HG03378 (cell line): Measurements from ENCODE around the gene EBF4.

Experiments
- ATAC-seq: cut with Tn5 transposase; IDR thresholded peaks from one replicate; pipeline ENCODE4 v1.9.1; 2021; ENCODE audit warnings: mild to moderate bottlenecking, moderate library complexity; ENCODE audit not compliant: unreplicated experiment

Gene EBF4

DNA sequence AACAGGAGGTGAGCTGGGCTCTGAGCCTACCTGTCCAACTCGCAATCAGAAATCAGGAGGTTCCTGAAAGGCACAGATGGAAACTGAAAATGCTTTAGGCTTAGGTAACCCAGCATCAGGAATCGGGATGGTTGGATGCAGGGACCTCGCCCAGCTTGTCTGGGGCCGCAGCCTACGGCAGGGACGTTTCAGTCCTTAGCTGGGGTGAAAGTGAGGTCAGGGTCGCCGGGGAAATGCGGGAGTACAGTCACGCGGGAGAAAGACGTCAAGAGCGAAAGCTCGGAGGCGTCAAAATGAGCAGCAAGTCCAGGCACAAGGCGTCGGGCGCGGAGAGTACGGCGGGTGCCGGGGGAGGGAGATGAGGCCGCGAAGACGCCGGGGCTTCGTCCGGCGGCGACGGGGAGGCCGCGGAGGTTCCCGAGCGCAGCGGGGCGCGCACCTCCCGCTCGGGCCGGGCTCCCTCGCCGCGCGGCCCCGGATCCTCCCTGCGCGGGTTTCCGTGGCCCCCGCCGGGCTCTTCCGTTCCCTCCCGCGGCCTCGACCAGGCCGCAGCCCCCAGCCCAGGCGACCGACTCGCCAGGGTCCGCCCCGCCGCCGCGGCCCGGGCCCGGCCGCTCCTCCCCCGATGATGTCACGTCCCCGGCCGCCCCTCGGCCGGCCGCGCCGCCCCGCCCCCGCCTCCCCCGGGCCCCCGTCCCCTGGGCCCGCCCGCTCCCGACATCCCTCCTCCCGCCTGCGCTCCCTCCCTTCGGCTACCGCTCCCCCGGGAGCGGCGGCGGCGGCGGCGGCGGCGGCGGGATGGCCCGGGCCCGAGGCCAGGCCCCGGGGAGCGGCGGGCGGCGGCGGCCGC lies at the start of gene EBF4:
Gene EBF4 (plus strand): TSS at position 745 of the 850 bp plus-strand sequence. CDS start 866 bp downstream, outside the sequence.
- ATAC-seq = no peak

- ATAC-seq = no peak
Observed at GRCh38 chr20:2643708-2644107, 48.9 kb upstream of the EBF4 start.

- peak; percentile 55 for ATAC-seq
Observed at GRCh38 chr20:2651772-2652723, 40.5 kb upstream of the EBF4 start, which contains the start of gene NOP56. NOP56 (plus strand) TSS chr20:2652632; CDS start chr20:2652661, 29 bp downstream.

GRCh38 chr20:2652724-2653555 lies 39.6 kb upstream of the EBF4 start:
- peak; percentile 32 for ATAC-seq

DNA sequence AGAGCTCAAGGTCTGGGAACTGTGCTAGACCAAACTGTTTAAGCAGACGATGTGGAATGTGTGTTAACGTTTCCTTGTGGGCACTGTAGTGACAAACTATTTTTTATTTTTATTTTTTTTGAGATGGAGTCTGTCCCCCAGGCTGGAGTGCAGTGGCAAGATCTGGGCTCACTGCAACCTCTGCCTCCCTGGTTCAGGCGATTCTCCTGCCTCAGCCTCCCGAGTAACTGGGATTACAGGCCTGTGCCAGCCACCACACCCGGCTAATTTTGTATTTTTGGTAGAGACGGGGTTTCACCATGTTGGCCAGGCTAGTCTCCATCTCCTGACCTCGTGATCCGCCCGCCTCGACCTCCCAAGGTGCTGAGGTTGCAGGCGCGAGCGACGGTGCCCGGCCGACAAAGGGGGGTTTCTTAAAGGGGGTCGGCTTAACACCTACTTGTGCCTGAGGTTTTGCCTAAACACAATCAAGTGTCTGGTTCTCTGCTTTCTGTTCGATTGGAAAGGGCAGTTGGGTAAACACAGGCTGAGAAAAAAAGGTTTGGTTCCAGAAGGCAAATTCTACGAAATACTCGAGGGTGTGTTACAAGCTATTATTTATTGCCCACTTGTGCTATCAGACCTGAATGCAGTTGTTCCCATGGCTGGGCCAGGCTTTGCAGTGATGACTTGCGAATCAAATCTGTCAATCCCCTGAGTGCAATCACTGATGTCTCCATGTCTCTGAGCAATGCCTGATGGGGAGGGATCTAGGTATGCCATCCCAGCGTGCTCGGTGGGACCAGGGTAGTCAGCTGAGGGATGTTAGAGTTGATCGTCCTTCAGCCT lies 38.8 kb upstream of the EBF4 start:
- no peak for ATAC-seq

GRCh38 chr20:2654384-2654822 lies 38.2 kb upstream of the EBF4 start:
- no peak for ATAC-seq

DNA sequence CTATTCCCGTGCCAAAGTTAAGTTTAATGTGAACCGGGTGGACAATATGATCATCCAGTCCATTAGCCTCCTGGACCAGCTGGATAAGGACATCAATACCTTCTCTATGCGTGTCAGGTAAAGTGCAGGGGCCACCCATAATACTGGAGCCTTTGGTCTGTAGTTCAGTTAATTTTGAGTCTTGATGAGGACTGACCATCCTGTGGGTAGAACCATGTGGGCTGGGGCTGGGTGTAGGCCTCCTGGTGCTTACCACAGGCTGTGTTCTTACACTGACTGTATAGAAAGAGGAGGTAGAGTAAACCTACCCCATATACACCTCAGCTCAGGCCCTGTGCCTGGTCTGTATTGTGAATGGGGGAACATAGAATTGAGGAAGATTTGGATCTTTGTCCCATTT lies 37.7 kb upstream of the EBF4 start:
- no peak for ATAC-seq

DNA sequence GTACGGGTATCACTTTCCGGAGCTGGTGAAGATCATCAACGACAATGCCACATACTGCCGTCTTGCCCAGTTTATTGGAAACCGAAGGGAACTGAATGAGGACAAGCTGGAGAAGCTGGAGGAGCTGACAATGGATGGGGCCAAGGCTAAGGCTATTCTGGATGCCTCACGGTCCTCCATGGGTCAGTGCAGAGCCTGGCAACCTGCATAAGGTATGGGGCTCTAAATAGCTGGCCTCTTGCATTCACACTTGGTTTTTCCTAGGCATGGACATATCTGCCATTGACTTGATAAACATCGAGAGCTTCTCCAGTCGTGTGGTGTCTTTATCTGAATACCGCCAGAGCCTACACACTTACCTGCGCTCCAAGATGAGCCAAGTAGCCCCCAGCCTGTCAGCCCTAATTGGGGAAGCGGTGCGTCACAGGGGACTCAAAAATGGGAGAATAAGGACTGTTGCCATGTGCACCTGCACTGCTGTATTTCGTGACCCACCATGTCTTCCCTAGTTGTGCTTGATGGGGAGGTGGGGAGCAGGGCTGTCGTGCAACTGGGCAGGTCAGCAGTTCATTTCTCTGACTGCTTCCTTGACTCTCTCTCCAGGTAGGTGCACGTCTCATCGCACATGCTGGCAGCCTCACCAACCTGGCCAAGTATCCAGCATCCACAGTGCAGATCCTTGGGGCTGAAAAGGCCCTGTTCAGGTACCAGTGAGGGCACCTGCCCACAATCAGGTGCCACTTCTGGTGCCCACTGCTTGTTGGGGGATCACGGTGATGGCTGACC lies 37.1 kb upstream of the EBF4 start:
- ATAC-seq = no peak

GRCh38 chr20:2656471-2657117 lies 36.0 kb upstream of the EBF4 start:
- ATAC-seq = no peak

DNA sequence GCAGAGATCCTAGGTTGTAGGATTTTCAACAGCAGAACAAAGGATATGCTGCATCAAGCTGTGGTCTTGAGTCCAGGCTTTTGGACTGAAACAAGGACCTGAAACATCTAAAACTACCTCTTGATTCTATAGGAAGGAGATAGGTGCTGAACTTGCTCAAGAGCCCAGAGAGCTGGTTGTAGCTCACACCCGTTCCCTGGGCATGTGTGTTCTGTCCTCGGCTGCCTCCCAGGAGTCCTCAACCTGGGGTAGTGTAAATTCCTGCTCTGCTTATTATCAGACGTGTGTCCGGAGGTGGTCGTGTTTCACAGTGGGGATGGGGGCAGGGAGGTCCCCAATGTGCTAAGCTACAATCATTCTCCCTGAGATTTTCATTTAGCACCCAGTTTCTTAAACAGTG lies 35.3 kb upstream of the EBF4 start:
- no peak for ATAC-seq

- no peak for ATAC-seq
Observed at GRCh38 chr20:2657674-2658073, 34.9 kb upstream of the EBF4 start.

DNA sequence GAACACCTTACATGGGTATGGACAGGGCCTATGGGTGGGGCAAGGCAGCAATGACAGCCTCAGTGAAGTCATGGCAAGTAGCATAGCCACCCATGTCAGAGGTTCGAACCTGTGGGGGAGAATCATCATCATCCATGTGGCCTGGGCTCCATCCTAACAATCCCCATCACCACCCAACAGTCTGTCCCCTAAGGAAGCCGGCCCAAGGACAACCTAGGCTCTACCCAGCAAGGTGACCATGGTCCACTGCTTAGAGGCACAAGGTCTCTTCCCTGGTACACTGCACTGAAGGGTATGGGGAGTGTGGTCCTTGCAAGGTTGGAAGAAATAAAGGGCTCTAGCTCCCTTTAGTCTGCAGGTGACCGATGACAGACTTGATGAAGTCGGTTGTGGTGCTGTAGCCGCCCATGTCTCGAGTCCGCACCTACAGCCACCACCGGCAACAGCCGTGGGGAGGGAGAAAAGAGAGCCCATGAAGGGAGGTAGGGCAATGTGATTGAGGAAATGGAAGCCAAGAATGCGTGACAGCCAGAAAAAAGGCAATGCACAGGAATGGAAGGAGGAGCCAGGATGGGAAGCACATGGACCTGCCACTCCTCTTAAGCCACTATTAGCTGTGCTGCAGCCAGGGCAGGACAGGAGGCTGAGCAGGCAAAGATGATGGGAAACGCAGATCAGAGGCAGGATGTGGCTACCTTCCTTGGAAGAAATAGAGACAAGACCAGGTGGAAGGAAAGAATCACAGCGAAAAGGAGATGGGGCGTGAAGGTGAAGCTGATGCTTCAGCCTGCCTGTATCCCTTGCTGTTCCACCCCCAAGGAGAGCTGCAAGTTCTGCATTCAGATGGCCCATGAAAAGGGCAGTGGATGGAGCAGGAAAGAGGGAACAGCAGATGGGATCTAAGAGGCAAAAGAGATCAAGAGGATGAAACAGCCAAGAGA lies 33.9 kb upstream of the EBF4 start:
- ATAC-seq = no peak

DNA sequence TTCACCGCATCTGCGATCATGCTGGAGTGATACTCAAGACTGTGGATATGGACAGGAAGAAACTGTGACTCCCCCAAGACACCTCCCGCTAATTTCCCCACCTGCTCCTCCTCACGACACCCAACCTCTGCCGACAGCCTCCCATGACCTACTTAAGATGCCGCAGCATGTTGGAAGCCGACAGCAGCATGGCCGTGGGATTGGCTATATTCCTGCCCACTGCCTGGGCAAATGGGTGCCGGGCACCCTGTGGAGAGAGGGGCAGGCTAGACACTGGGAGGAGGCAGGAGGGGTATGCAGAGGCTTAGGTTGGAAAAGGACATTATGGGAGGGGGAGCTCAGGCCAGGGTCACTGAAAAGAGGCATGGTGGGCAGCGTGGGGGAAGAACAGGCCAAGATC lies 33.0 kb upstream of the EBF4 start:
- ATAC-seq = no peak

- no peak for ATAC-seq
Observed at GRCh38 chr20:2663364-2663886, 29.2 kb upstream of the EBF4 start.

GRCh38 chr20:2663887-2664719 lies 28.5 kb upstream of the EBF4 start, which contains the start of gene IDH3B:
IDH3B (minus strand) TSS chr20:2664216; CDS start chr20:2664188, 28 bp downstream.
- ATAC-seq = peak; percentile 75

GRCh38 chr20:2671977-2672376 lies 20.6 kb upstream of the EBF4 start:
- no peak for ATAC-seq
